Measurements from ENCODE around the gene HTR1D.

Gene HTR1D

GRCh38 chr1:23150125-23150524 lies 67.2 kb downstream of the HTR1D start:
- no peak for DNase-seq (ENCODE audit: low spot score)

GRCh38 chr1:23149114-23149513 lies 68.2 kb downstream of the HTR1D start:
- DNase-seq (ENCODE audit: low spot score) = no peak

- DNase-seq (ENCODE audit: low spot score) = no peak
These were observed 69.2 kb downstream of the HTR1D start for GRCh38 chr1:23148084-23148483.

Measured in AG20443 (cell line).